ENCODE results near the gene C6. TPM values are rescaled to one million over a fixed set of nuclear protein-coding genes. Genes with fewer than 3 reads are reported as not detected.

Gene C6
- total RNA-seq, 1 experiment from 2014 or later: not detected

Other genes with a start within 250 kb of the C6 start
- not detected in 2 replicates for gene MROH2B, start 142.2 kb downstream of the C6 start, total RNA-seq (2014; rRNA removed; shearing (Covaris generic))